H9 (cell line): ENCODE measurements around the gene NKAIN2. TPM values are rescaled to one million over a fixed set of nuclear protein-coding genes. Genes with fewer than 3 reads are reported as not detected.

Source experiments
- DNase-seq: peaks from one replicate; pipeline ENCODE4 v3.0.0-alpha.2; 2017
- H2AFZ ChIP-seq: one replicate; pipeline ENCODE4 v1.6.1; 2013; ENCODE audit warnings: mild to moderate bottlenecking, low read length, control low read depth, moderate library complexity
- H2AK5ac ChIP-seq: 2 replicates; pipeline ENCODE4 v1.6.1; 2013; ENCODE audit warnings: low read length, control low read depth, mixed read lengths; ENCODE audit not compliant: insufficient read length
- H2BK120ac ChIP-seq: one replicate; pipeline ENCODE4 v1.6.1; 2013; ENCODE audit warnings: low read depth, mild to moderate bottlenecking, low read length, control low read depth, inconsistent platforms; ENCODE audit not compliant: poor library complexity, severe bottlenecking
- H2BK12ac ChIP-seq: 2 replicates; pipeline ENCODE4 v1.6.1; 2013; ENCODE audit warnings: low read length, control low read depth, mixed read lengths, low read depth; ENCODE audit not compliant: insufficient read length
- H2BK15ac ChIP-seq: 2 replicates; pipeline ENCODE4 v1.6.1; 2013; ENCODE audit warnings: low read depth, low read length, control low read depth
- H2BK20ac ChIP-seq: one replicate; pipeline ENCODE4 v1.6.1; 2013; ENCODE audit warnings: low read depth, mild to moderate bottlenecking, low read length, control low read depth, inconsistent platforms; ENCODE audit not compliant: poor library complexity, severe bottlenecking
- H2BK5ac ChIP-seq: 2 replicates; pipeline ENCODE4 v1.6.1; 2013; ENCODE audit warnings: low read length, control low read depth, mixed read lengths; ENCODE audit not compliant: insufficient read length
- H3K14ac ChIP-seq: 2 replicates; pipeline ENCODE4 v1.6.1; 2013; ENCODE audit warnings: low read length, control low read depth; ENCODE audit not compliant: insufficient read depth
- H3K18ac ChIP-seq: 2 replicates; pipeline ENCODE4 v1.6.1; 2013; ENCODE audit warnings: low read depth, mild to moderate bottlenecking, mixed read lengths, low read length, control low read depth; ENCODE audit not compliant: insufficient read length
- H3K23ac ChIP-seq: 2 replicates; pipeline ENCODE4 v1.6.1; 2013; ENCODE audit warnings: low read length, control low read depth, mixed read lengths, low read depth; ENCODE audit not compliant: insufficient read length
- H3K23me2 ChIP-seq: 2 replicates; pipeline ENCODE4 v1.6.1; 2013; ENCODE audit warnings: low read depth, mild to moderate bottlenecking, mixed read lengths, low read length, control low read depth; ENCODE audit not compliant: insufficient read length, poor library complexity, severe bottlenecking
- H3K27ac ChIP-seq: 2 replicates; pipeline ENCODE4 v1.5.1; 2013; ENCODE audit warnings: low read length, control low read depth, mixed read lengths, low read depth; ENCODE audit not compliant: insufficient read length
- H3K27me3 ChIP-seq: 2 replicates; pipeline ENCODE4 v1.6.1; 2013; ENCODE audit warnings: low read length, control low read depth, inconsistent platforms; ENCODE audit not compliant: insufficient read depth
- H3K4ac ChIP-seq: 2 replicates; pipeline ENCODE4 v1.6.1; 2013; ENCODE audit warnings: low read depth, mild to moderate bottlenecking, control low read depth, inconsistent platforms, low read length, moderate library complexity
- H3K4me1 ChIP-seq: 2 replicates; pipeline ENCODE4 v1.6.1; 2013; ENCODE audit warnings: low read length, control low read depth, inconsistent platforms; ENCODE audit not compliant: insufficient read depth
- H3K4me2 ChIP-seq: 2 replicates; pipeline ENCODE4 v1.6.1; 2013; ENCODE audit warnings: low read length, control low read depth, mixed read lengths; ENCODE audit not compliant: insufficient read length, insufficient read depth
- H3K56ac ChIP-seq: 2 replicates; pipeline ENCODE4 v1.6.1; 2013; ENCODE audit warnings: low read depth, mild to moderate bottlenecking, mixed read lengths, low read length, control low read depth; ENCODE audit not compliant: insufficient read length
- H3K79me1 ChIP-seq: 2 replicates; pipeline ENCODE4 v1.6.1; 2013; ENCODE audit warnings: low read depth, mild to moderate bottlenecking, moderate library complexity, low read length, control low read depth, inconsistent platforms; ENCODE audit not compliant: insufficient read depth, poor library complexity, severe bottlenecking
- H3K79me2 ChIP-seq: 2 replicates; pipeline ENCODE4 v1.6.1; 2013; ENCODE audit warnings: low read length, control low read depth, inconsistent platforms; ENCODE audit not compliant: insufficient read depth
- H3K9ac ChIP-seq: 2 replicates; pipeline ENCODE4 v1.6.1; 2013; ENCODE audit warnings: low read length, control low read depth, mixed read lengths; ENCODE audit not compliant: insufficient read length; ENCODE audit errors: extremely low read depth
- H3K9me3 ChIP-seq: one replicate; pipeline ENCODE4 v1.6.1; 2013; ENCODE audit warnings: low read depth, low read length, inconsistent platforms; ENCODE audit not compliant: control insufficient read depth
- H3T11ph ChIP-seq: one replicate; pipeline ENCODE4 v1.6.1; 2013; ENCODE audit warnings: mild to moderate bottlenecking, low read length, control low read depth, inconsistent platforms
- H4K20me1 ChIP-seq: one replicate; pipeline ENCODE4 v1.6.1; 2013; ENCODE audit not compliant: control insufficient read depth, insufficient read length, insufficient read depth
- H4K5ac ChIP-seq: 2 replicates; pipeline ENCODE4 v1.6.1; 2013; ENCODE audit warnings: low read depth, mild to moderate bottlenecking, mixed read lengths, low read length, control low read depth; ENCODE audit not compliant: insufficient read length
- H4K8ac ChIP-seq: replicated peaks from 2 replicates; pipeline ENCODE4 v1.6.1; 2013; ENCODE audit warnings: low read length, control low read depth, mixed read lengths, low read depth; ENCODE audit not compliant: insufficient read length
- H4K91ac ChIP-seq: 2 replicates; pipeline ENCODE4 v1.6.1; 2013; ENCODE audit warnings: low read depth, mild to moderate bottlenecking, moderate library complexity, mixed read lengths, low read length, control low read depth; ENCODE audit not compliant: insufficient read length
- H3K27ac Mint-ChIP-seq, 3 experiments: 2 replicates in 2 of 3; 3 replicates in 1 of 3; pipeline ENCODE4 v1.8.0; 2020 to 2021; ENCODE audit warnings: mixed read lengths in 3 of 3, mild to moderate bottlenecking in 1 of 3, moderate library complexity in 1 of 3
- H3K27me3 Mint-ChIP-seq: 2 replicates; pipeline ENCODE4 v1.8.0; 2021; ENCODE audit warnings: low read depth, mild to moderate bottlenecking, moderate library complexity, mixed read lengths
- H3K36me3 Mint-ChIP-seq, 3 experiments: 2 replicates in 2 of 3; 3 replicates in 1 of 3; pipeline ENCODE4 v1.8.0; 2020 to 2021; ENCODE audit warnings: low read depth in 3 of 3, mixed read lengths in 3 of 3; ENCODE audit not compliant: insufficient read depth in 1 of 3
- H3K4me1 Mint-ChIP-seq, 2 experiments: 2 replicates each; pipeline ENCODE4 v1.8.0; 2020; ENCODE audit warnings: mixed read lengths in 2 of 2
- H3K4me3 Mint-ChIP-seq, 2 experiments: 2 replicates in 1 of 2; 3 replicates in 1 of 2; pipeline ENCODE4 v1.8.0; 2020 to 2021; ENCODE audit warnings: mild to moderate bottlenecking in 2 of 2, mixed read lengths in 2 of 2, moderate library complexity in 1 of 2
- H3K9me3 Mint-ChIP-seq, 2 experiments: 2 replicates in 1 of 2; 3 replicates in 1 of 2; pipeline ENCODE4 v1.8.0; 2020; ENCODE audit warnings: mild to moderate bottlenecking in 2 of 2, mixed read lengths in 2 of 2, moderate library complexity in 1 of 2
- CTCF ChIP-seq: fragments of 200-600 bp; sonication (generic); conservative IDR thresholded peaks from 3 replicates; pipeline ENCODE4 v1.8.0; 2021; ENCODE audit warnings: antibody characterized with exemption, mild to moderate bottlenecking
- WGBS: extraction: QIAGEN DNeasy Blood & Tissue Kit; methylation state at CpG from one replicate; pipeline ENCODE4 v1.1.7; 2013; ENCODE audit warnings: missing lambda C conversion rate, low lambda C conversion rate, mixed read lengths; ENCODE audit not compliant: insufficient read length; ENCODE audit errors: extremely low coverage; 5-methylcytosine and 5-hydroxymethylcytosine counted together
- total RNA-seq: library from RNA; stranded (reverse); gene quantifications from 2 replicates; pipeline ENCODE4 v1.2.1, GENCODE V29; 2021

Gene NKAIN2
- total RNA-seq, 1 experiment from 2014 or later: 0.17 TPM

- Histone ChIP-seq H2BK5ac (no peak overlapping the region), H2BK120ac (no peak overlapping the region), H4K8ac (no peak overlapping the region), H3K79me2 (no peaks in the 10 kb centered on the region), H2AK5ac (no peak overlapping the region), H2BK12ac (no peak overlapping the region), H3K9ac (no peak overlapping the region), H3K4ac (no peak overlapping the region), H3K23me2 (no peaks in the 10 kb centered on the region), H3K56ac (no peak overlapping the region), H4K20me1 (no peaks in the 10 kb centered on the region), H2BK20ac (no peak overlapping the region), H3K4me2 (no peak overlapping the region), H3K4me1 (no peaks in the 10 kb centered on the region), H2BK15ac (no peak overlapping the region), H3K79me1 (no peaks in the 10 kb centered on the region), H4K5ac (no peak overlapping the region), H2AFZ (no peak overlapping the region), H3K27me3 (no peaks in the 10 kb centered on the region), H3K9me3 (no peaks in the 10 kb centered on the region), H4K91ac (no peak overlapping the region), H3K23ac (no peak overlapping the region), H3K27ac (no peak overlapping the region), H3K14ac (no peak overlapping the region), H3K18ac (no peak overlapping the region), H3T11ph (no peak overlapping the region)
- DNase-seq: no peak
- Mint-ChIP-seq H3K4me3 (no peak overlapping the region), H3K9me3 (no peaks in the 10 kb centered on the region; a peak in 1 of 5 replicates), H3K36me3 (no peaks in the 10 kb centered on the region), H3K27me3 (no peaks in the 10 kb centered on the region), H3K27ac (no peak overlapping the region; a peak in 1 of 7 replicates), H3K4me1 (peaks cover 13 to 14% of the 10 kb centered on the region in 2 experiments)
- no CpG with 5 or more reads among the region's 1 CpG for WGBS
- no peak for TF ChIP-seq CTCF
Measured at GRCh38 chr6:123788319-123788718, 15.3 kb upstream of the NKAIN2 start.
